ENCODE data around the gene MED13. TPM values are rescaled to one million over a fixed set of nuclear protein-coding genes. Genes with fewer than 3 reads are reported as not detected.
"Not testable (repeated sequence)": the region's sequence is repeated elsewhere in the genome, so short reads cannot be mapped to it uniquely, and the experiment has no call there.

The MED13 gene
- total RNA-seq, 1 donor from 2014 or later: 51.4 TPM

GRCh38 chr17:62073993-62074392 lies 8.9 kb upstream of the MED13 start:
- peaks cover 1% of the 10 kb centered on the region for H3K27me3 Mint-ChIP-seq (ENCODE audit: unreplicated experiment)
- H3K4me1 Mint-ChIP-seq (ENCODE audit: unreplicated experiment): peaks cover 2% of the 10 kb centered on the region

GRCh38 chr17:62072855-62073254 lies 7.8 kb upstream of the MED13 start:
- H3K27me3 Mint-ChIP-seq (ENCODE audit: unreplicated experiment); DNase-seq (ENCODE audit: low spot score); H3K4me1 Mint-ChIP-seq (ENCODE audit: unreplicated experiment); H3K36me3 Mint-ChIP-seq (ENCODE audit: low read depth, unreplicated experiment); H3K9me3 Mint-ChIP-seq (ENCODE audit: unreplicated experiment); H3K27ac Mint-ChIP-seq (ENCODE audit: unreplicated experiment); H3K4me3 Mint-ChIP-seq (ENCODE audit: unreplicated experiment): not testable (repeated sequence)

More at GRCh38 chr17:62073993-62074392, 8.9 kb upstream of the MED13 start:
- H3K4me3 Mint-ChIP-seq (ENCODE audit: unreplicated experiment): no peak overlapping the region
- no peak overlapping the region for H3K27ac Mint-ChIP-seq (ENCODE audit: unreplicated experiment)
- H3K36me3 Mint-ChIP-seq (ENCODE audit: low read depth, unreplicated experiment): no peaks in the 10 kb centered on the region
- no peak for DNase-seq (ENCODE audit: low spot score)
- TF ChIP-seq CTCF (IDR thresholded peaks at IDR 0.05; ENCODE audit: unreplicated experiment): no peak
- H3K9me3 Mint-ChIP-seq (ENCODE audit: unreplicated experiment): no peaks in the 10 kb centered on the region

GRCh38 chr17:62070900-62071299 lies 5.8 kb upstream of the MED13 start:
- Mint-ChIP-seq H3K36me3 (ENCODE audit: low read depth, unreplicated experiment) (no peaks in the 10 kb centered on the region), H3K4me3 (ENCODE audit: unreplicated experiment) (no peak overlapping the region), H3K4me1 (ENCODE audit: unreplicated experiment) (peaks cover 2% of the 10 kb centered on the region), H3K9me3 (ENCODE audit: unreplicated experiment) (no peaks in the 10 kb centered on the region), H3K27ac (ENCODE audit: unreplicated experiment) (no peak overlapping the region), H3K27me3 (ENCODE audit: unreplicated experiment) (peaks cover 5% of the 10 kb centered on the region)
- TF ChIP-seq CTCF (IDR thresholded peaks at IDR 0.05; ENCODE audit: unreplicated experiment): no peak
- no peak for DNase-seq (ENCODE audit: low spot score)

GRCh38 chr17:62067165-62068145 lies 2.4 kb upstream of the MED13 start:
- Mint-ChIP-seq H3K9me3 (ENCODE audit: unreplicated experiment) (no peaks in the 10 kb centered on the region), H3K36me3 (ENCODE audit: low read depth, unreplicated experiment) (peaks cover 7% of the 10 kb centered on the region), H3K27ac (ENCODE audit: unreplicated experiment) (no peak overlapping the region), H3K27me3 (ENCODE audit: unreplicated experiment) (peaks cover 8% of the 10 kb centered on the region), H3K4me1 (ENCODE audit: unreplicated experiment) (peaks cover 24% of the 10 kb centered on the region), H3K4me3 (ENCODE audit: unreplicated experiment) (no peak overlapping the region)
- no peak for TF ChIP-seq CTCF (IDR thresholded peaks at IDR 0.05; ENCODE audit: unreplicated experiment)
- DNase-seq (ENCODE audit: low spot score): no peak

- Mint-ChIP-seq H3K9me3 (ENCODE audit: unreplicated experiment) (no peaks in the 10 kb centered on the region), H3K27ac (ENCODE audit: unreplicated experiment) (peak overlapping the region; percentile 97), H3K27me3 (ENCODE audit: unreplicated experiment) (peaks cover 8% of the 10 kb centered on the region), H3K4me1 (ENCODE audit: unreplicated experiment) (peaks cover 27% of the 10 kb centered on the region), H3K4me3 (ENCODE audit: unreplicated experiment) (peak overlapping the region; percentile 97), H3K36me3 (ENCODE audit: low read depth, unreplicated experiment) (peaks cover 7% of the 10 kb centered on the region)
- peak; percentile 86 for TF ChIP-seq CTCF (IDR thresholded peaks at IDR 0.05; ENCODE audit: unreplicated experiment)
- DNase-seq (ENCODE audit: low spot score): peak; percentile 99
These were observed 762 bp upstream of the MED13 start for GRCh38 chr17:62065611-62066468.

Measured in endothelial cell (in vitro differentiated cells).